GM10248 (cell line): ENCODE data around the gene DZANK1.

Experiments used
- CTCF ChIA-PET: fragments of 300-600 bp; sonication (Branson Sonifier 250); formaldehyde crosslinking; extraction: SDS; loops from one replicate; lab custom pipeline; 2021; ENCODE audit warnings: antibody characterized with exemption; lab: Yijun Ruan, JAX
- POLR2A ChIA-PET: fragments of 350-650 bp; sonication (Branson Sonifier 250); formaldehyde crosslinking; extraction: SDS; loops from one replicate; lab custom pipeline; 2020; ENCODE audit warnings: antibody characterized with exemption; lab: Yijun Ruan, JAX
- DNase-seq: peaks from one replicate; pipeline ENCODE4 v3.0.0; 2012; ENCODE audit errors: extremely low spot score
- CTCF ChIP-seq: IDR thresholded peaks from 2 replicates; pipeline ENCODE4 v1.5.1; 2012; ENCODE audit warnings: mild to moderate bottlenecking, low read depth; ENCODE audit errors: extremely low read depth, missing control alignments, control extremely low read depth

DZANK1 gene

GRCh38 chr20:18466574-18466893 is 296 bp downstream of the DZANK1 start:
- CTCF ChIA-PET: interaction anchor here (0.8 to 3.0 kb wide), 7 partner anchors 9 to 54 kb away, joined by 3 to 12 read pairs (median 6); no protein-coding TSS in a partner anchor
- no peak for TF ChIP-seq CTCF
- no peak for DNase-seq
- POLR2A ChIA-PET: interaction anchor here (0.6 to 1.1 kb wide), 2 partner anchors 30 to 41 kb away, joined by 5 to 6 read pairs; partner anchors contain the start of gene SEC23B

GRCh38 chr20:18465536-18466200 is 1.2 kb downstream of the DZANK1 start:
- TF ChIP-seq CTCF: no peak
- ChIA-PET CTCF (interaction anchor here (0.7 to 3.0 kb wide), 7 partner anchors 9 to 338 kb away, joined by 3 to 12 read pairs (median 6); no protein-coding TSS in a partner anchor), POLR2A (no interaction called here)
- no peak for DNase-seq

- ChIA-PET CTCF (interaction anchor here (2.0 kb wide), 1 partner anchor 17 kb away, joined by 5 read pairs; no protein-coding TSS in a partner anchor), POLR2A (no interaction called here)
- no peak for DNase-seq
- TF ChIP-seq CTCF: no peak
Observed at GRCh38 chr20:18456600-18456999, 10.2 kb downstream of the DZANK1 start.

GRCh38 chr20:18443886-18444285 is 22.9 kb downstream of the DZANK1 start:
- ChIA-PET POLR2A (no interaction called here), CTCF (interaction anchor here (0.8 to 1.1 kb wide), 5 partner anchors 9 to 1139 kb away, joined by 3 to 4 read pairs (median 3); no protein-coding TSS in a partner anchor)
- no peak for DNase-seq

GRCh38 chr20:18440403-18440802 is 26.4 kb downstream of the DZANK1 start:
- ChIA-PET CTCF (no interaction called here), POLR2A (no interaction called here)
- TF ChIP-seq CTCF: no peak
- no peak for DNase-seq

More at GRCh38 chr20:18443886-18444285, 22.9 kb downstream of the DZANK1 start:
- no peak for TF ChIP-seq CTCF

- no peak for TF ChIP-seq CTCF
- ChIA-PET POLR2A (no interaction called here), CTCF (interaction anchor here (1.3 to 2.8 kb wide), 2 partner anchors 19 to 70 kb away, joined by 3 to 6 read pairs; no protein-coding TSS in a partner anchor)
- no peak for DNase-seq
Observed at GRCh38 chr20:18436847-18437246, 30.0 kb downstream of the DZANK1 start.
